ENCODE data around the gene EIF4ENIF1.

DNA sequence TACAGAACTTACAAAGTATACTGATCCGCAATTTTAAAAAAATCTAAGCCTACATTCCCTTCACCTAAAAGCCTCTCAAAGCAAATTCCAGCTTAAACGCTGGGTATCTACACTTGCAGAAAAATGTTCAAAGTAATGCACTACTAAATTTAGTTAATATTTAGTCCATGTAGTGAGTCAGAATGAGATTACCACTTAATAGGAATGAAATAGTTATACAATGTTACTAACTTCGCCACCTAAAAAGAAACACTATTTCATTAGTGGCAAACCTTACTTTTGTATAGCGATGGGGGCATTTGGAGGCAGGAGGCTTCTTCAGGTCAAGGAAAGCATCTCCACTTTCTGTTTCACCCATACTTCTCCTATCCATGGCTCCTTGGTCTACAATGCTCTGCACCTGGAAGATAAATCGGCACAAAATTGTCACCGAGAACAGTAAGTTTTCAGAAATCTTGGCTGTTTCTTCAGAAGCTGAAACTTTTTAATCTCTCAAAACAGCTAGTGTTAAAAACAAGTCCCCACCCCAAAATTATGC lies 1.2 kb downstream of the EIF4ENIF1 start:
- TF ChIP-seq, protein P1, sequence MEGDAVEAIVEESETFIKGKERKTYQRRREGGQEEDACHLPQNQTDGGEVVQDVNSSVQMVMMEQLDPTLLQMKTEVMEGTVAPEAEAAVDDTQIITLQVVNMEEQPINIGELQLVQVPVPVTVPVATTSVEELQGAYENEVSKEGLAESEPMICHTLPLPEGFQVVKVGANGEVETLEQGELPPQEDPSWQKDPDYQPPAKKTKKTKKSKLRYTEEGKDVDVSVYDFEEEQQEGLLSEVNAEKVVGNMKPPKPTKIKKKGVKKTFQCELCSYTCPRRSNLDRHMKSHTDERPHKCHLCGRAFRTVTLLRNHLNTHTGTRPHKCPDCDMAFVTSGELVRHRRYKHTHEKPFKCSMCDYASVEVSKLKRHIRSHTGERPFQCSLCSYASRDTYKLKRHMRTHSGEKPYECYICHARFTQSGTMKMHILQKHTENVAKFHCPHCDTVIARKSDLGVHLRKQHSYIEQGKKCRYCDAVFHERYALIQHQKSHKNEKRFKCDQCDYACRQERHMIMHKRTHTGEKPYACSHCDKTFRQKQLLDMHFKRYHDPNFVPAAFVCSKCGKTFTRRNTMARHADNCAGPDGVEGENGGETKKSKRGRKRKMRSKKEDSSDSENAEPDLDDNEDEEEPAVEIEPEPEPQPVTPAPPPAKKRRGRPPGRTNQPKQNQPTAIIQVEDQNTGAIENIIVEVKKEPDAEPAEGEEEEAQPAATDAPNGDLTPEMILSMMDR (IDR thresholded peaks at IDR 0.05), result no peak
- no peak for TF ChIP-seq POLR2A (IDR thresholded peaks at IDR 0.05)
